Stimulated activated CD4-positive, alpha-beta T cell treated with anti-CD3 and anti-CD28 coated beads, TNF-alpha, amount 100 ng/mL, for 48 hours (primary cell): Measurements from ENCODE around the gene CRELD2.
A peak's percentile ranks its signal among the peaks of the same experiment; 100 is the strongest.

Source experiments
- DNase-seq, 3 donors: peaks; one replicate each; pipeline ENCODE4 v3.0.0-alpha.2; 2020; ENCODE audit warnings: low read depth in 3 of 3

Gene CRELD2

GRCh38 chr22:49911881-49912625, 6.4 kb upstream of the CRELD2 start:
- DNase-seq, result no peak

GRCh38 chr22:49913026-49913425, 5.4 kb upstream of the CRELD2 start:
- no peak for DNase-seq

- DNase-seq, result no peak
Observed at GRCh38 chr22:49913446-49913845, 5.0 kb upstream of the CRELD2 start.

GRCh38 chr22:49914256-49914655, 4.2 kb upstream of the CRELD2 start:
- no peak for DNase-seq

GRCh38 chr22:49915610-49916009, 2.8 kb upstream of the CRELD2 start:
- no peak for DNase-seq

GRCh38 chr22:49916831-49917230, 1.6 kb upstream of the CRELD2 start:
- DNase-seq, result no peak

GRCh38 chr22:49918911-49919881, 762 bp downstream of the CRELD2 start:
- DNase-seq, result no peak

GRCh38 chr22:49920859-49921258, 2.4 kb downstream of the CRELD2 start:
- DNase-seq, result no peak

- no peak for DNase-seq
Observed at GRCh38 chr22:49921508-49922278, 3.3 kb downstream of the CRELD2 start.

- no peak for DNase-seq
Observed at GRCh38 chr22:49922484-49922883, 4.0 kb downstream of the CRELD2 start.

- no peak for DNase-seq
Observed at GRCh38 chr22:49922926-49923325, 4.5 kb downstream of the CRELD2 start.

- no peak for DNase-seq
Observed at GRCh38 chr22:49923445-49923844, 5.0 kb downstream of the CRELD2 start.

GRCh38 chr22:49924113-49924833, 5.8 kb downstream of the CRELD2 start:
- DNase-seq, result no peak

- peak in 1 of 3 donors; percentile 46 for DNase-seq
Observed at GRCh38 chr22:49925525-49926128, 7.2 kb downstream of the CRELD2 start.

- no peak for DNase-seq
Observed at GRCh38 chr22:49926916-49927315, 8.5 kb downstream of the CRELD2 start.

GRCh38 chr22:49927483-49928184, 9.2 kb downstream of the CRELD2 start:
- no peak for DNase-seq

GRCh38 chr22:49928185-49928495, 9.7 kb downstream of the CRELD2 start:
- DNase-seq, result no peak

- DNase-seq, result no peak
Observed at GRCh38 chr22:49928555-49929210, 10.2 kb downstream of the CRELD2 start.

GRCh38 chr22:49929211-49929979, 11.0 kb downstream of the CRELD2 start:
- DNase-seq, result peak; percentile 59 to 80 (median 62)
